22Rv1 (cell line): ENCODE results near the gene ADPRS.

ENCODE experiments used
- CTCF ChIP-seq: fragments of 450-650 bp; IDR thresholded peaks from 2 replicates; pipeline ENCODE4 v1.5.1; 2017; ENCODE audit warnings: mild to moderate bottlenecking
- ZFX ChIP-seq: fragments of 450-650 bp; IDR thresholded peaks from 2 replicates; pipeline ENCODE4 v1.6.1; 2017; ENCODE audit warnings: antibody characterized with exemption, borderline replicate concordance

- TF ChIP-seq CTCF: no peak
- TF ChIP-seq ZFX: no peak
Observed at GRCh38 chr1:36122062-36123030, 33.7 kb downstream of the ADPRS start.
